Gastrocnemius medialis (tissue), 4 donors: ENCODE results near the gene FRS3.

Source experiments
- POLR2A ChIP-seq, 2 donors: fragments of 450-650 bp; IDR thresholded peaks; one replicate each; pipeline ENCODE4 v1.6.1; 2017; ENCODE audit warnings: antibody characterized with exemption in 2 of 2, mild to moderate bottlenecking in 2 of 2, moderate library complexity in 2 of 2
- TF ChIP-seq, protein P1 (sequence below), 5 experiments: fragments of 450-650 bp in 3 of 5; fragments of 200-600 bp in 2 of 5; sonication (generic) in 2 of 5; IDR thresholded peaks in 4 of 5; conservative IDR thresholded peaks in 1 of 5; 1 replicate in 4 of 5; 2 replicates in 1 of 5; pipeline ENCODE4 v1.5.1; 2016 to 2019; ENCODE audit warnings: antibody characterized with exemption in 5 of 5, mild to moderate bottlenecking in 3 of 5, moderate library complexity in 3 of 5

DNA sequence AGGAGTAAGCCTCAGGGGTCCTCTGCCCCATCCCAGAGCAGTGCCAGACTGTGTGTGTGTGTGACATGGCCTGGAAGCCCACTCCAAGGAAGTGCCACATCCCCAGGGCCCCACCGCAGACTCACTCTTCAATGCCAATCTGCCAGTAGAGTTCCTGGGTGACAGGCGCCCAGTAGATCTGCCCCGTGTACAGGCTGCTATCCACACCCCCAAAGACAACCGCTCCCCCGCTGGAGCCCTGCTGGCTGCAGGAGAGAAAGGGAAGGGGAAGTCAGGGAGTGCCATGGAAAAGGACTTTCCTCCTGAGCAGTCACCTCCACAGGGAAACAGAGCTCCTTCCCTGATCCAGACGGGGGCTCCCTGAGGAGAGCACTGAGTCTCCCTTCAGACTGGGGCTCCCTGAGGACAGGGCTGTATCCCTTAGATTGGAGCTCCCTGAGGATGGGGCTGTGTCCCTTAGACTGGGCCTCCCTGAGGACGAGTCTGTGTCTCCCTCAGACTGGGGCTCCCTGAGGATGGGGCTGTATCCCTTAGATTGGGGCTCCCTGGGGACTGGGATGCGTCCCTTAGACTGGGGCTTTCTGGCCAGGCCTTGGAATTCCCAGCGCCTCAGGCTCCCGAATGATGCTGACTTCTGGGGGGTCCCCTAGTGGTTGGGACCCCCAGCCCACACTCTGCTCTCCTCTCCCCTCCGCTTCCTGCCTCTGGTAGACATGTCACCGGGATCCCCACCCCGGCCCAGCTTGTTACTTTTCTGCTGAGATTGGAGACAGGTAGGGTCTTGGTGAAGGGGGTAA, 39.1 kb downstream of the FRS3 start:
- TF ChIP-seq POLR2A (IDR thresholded peaks at IDR 0.05), result no peak
- TF ChIP-seq, protein P1, sequence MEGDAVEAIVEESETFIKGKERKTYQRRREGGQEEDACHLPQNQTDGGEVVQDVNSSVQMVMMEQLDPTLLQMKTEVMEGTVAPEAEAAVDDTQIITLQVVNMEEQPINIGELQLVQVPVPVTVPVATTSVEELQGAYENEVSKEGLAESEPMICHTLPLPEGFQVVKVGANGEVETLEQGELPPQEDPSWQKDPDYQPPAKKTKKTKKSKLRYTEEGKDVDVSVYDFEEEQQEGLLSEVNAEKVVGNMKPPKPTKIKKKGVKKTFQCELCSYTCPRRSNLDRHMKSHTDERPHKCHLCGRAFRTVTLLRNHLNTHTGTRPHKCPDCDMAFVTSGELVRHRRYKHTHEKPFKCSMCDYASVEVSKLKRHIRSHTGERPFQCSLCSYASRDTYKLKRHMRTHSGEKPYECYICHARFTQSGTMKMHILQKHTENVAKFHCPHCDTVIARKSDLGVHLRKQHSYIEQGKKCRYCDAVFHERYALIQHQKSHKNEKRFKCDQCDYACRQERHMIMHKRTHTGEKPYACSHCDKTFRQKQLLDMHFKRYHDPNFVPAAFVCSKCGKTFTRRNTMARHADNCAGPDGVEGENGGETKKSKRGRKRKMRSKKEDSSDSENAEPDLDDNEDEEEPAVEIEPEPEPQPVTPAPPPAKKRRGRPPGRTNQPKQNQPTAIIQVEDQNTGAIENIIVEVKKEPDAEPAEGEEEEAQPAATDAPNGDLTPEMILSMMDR (IDR thresholded peaks at IDR 0.05 in 4 of 5, conservative IDR thresholded peaks at IDR 0.05 in 1 of 5), result no peak
